Ishikawa (cell line): ENCODE data around the gene ATP2C2.

Experiments used
- CEBPB ChIP-seq: IDR thresholded peaks from 2 replicates; pipeline ENCODE4 v1.6.1; 2012
- CREB1 ChIP-seq: IDR thresholded peaks from 2 replicates; pipeline ENCODE4 v1.6.1; 2012; ENCODE audit warnings: low read depth
- EP300 ChIP-seq: IDR thresholded peaks from 2 replicates; pipeline ENCODE4 v1.6.1; 2012; ENCODE audit warnings: borderline replicate concordance
- FOXM1 ChIP-seq: IDR thresholded peaks from 2 replicates; pipeline ENCODE4 v1.6.1; 2012; ENCODE audit warnings: low read depth, borderline replicate concordance
- RAD21 ChIP-seq: IDR thresholded peaks from 2 replicates; pipeline ENCODE4 v1.6.1; 2012; ENCODE audit warnings: low read depth
- REST ChIP-seq: IDR thresholded peaks from 2 replicates; pipeline ENCODE4 v1.6.1; 2012; ENCODE audit warnings: low read depth, mild to moderate bottlenecking
- TAF1 ChIP-seq: IDR thresholded peaks from 2 replicates; pipeline ENCODE4 v1.6.1; 2012; ENCODE audit warnings: low read depth, mild to moderate bottlenecking
- TCF12 ChIP-seq: IDR thresholded peaks from 2 replicates; pipeline ENCODE4 v1.6.1; 2012; ENCODE audit warnings: low read depth
- TEAD4 ChIP-seq: IDR thresholded peaks from 2 replicates; pipeline ENCODE4 v1.6.1; 2012
- YY1 ChIP-seq: IDR thresholded peaks from 2 replicates; pipeline ENCODE4 v1.6.1; 2012; ENCODE audit warnings: low read depth
- TF ChIP-seq, protein P1 (sequence below): IDR thresholded peaks from 2 replicates; pipeline ENCODE4 v1.6.1; 2012
- TF ChIP-seq, protein P2 (sequence below): IDR thresholded peaks from 2 replicates; pipeline ENCODE4 v1.6.1; 2012

- TF ChIP-seq TCF12 (no peak), EP300 (no peak), TEAD4 (no peak), CEBPB (no peak), REST (no peak), CREB1 (no peak), YY1 (no peak), RAD21 (no peak), FOXM1 (no peak), TAF1 (no peak)
- TF ChIP-seq, protein P1, sequence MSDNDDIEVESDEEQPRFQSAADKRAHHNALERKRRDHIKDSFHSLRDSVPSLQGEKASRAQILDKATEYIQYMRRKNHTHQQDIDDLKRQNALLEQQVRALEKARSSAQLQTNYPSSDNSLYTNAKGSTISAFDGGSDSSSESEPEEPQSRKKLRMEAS = no peak
- TF ChIP-seq, protein P2, sequence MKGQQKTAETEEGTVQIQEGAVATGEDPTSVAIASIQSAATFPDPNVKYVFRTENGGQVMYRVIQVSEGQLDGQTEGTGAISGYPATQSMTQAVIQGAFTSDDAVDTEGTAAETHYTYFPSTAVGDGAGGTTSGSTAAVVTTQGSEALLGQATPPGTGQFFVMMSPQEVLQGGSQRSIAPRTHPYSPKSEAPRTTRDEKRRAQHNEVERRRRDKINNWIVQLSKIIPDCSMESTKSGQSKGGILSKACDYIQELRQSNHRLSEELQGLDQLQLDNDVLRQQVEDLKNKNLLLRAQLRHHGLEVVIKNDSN = no peak
Measured at GRCh38 chr16:84478172-84478947, 110.0 kb downstream of the ATP2C2 start.
